Measurements from ENCODE around the gene BLOC1S5.

The BLOC1S5 gene

GRCh38 chr6:8100159-8100854 lies 36.1 kb upstream of the BLOC1S5 start:
- Histone ChIP-seq H3K4me3 (ENCODE audit: low read length) (no peak overlapping the region), H3K27me3 (ENCODE audit: control insufficient read depth, insufficient read depth, low read length) (no peaks in the 10 kb centered on the region), H3K9me3 (ENCODE audit: control insufficient read depth, insufficient read depth, low read length) (no peaks in the 10 kb centered on the region), H3K27ac (ENCODE audit: low read length) (no peak overlapping the region), H3K4me1 (ENCODE audit: control insufficient read depth, insufficient read depth, low read length) (no peaks in the 10 kb centered on the region), H3K36me3 (ENCODE audit: control insufficient read depth, insufficient read depth, low read length) (peaks cover 8% of the 10 kb centered on the region; the same call in 1 of the 2 replicates)
- no CpG with 5 or more reads among the region's 8 CpGs for WGBS (ENCODE audit: insufficient coverage, insufficient read length)
- DNase-seq (ENCODE audit: low read depth, low spot score): no peak

- WGBS (ENCODE audit: insufficient coverage, insufficient read length): no CpG with 5 or more reads among the region's 3 CpGs
- H3K27me3 ChIP-seq (ENCODE audit: control insufficient read depth, insufficient read depth, low read length): no peaks in the 10 kb centered on the region
Measured at GRCh38 chr6:8090650-8091049, 26.5 kb upstream of the BLOC1S5 start.

GRCh38 chr6:8088886-8089285 lies 24.7 kb upstream of the BLOC1S5 start:
- no CpG with 5 or more reads among the region's 2 CpGs for WGBS (ENCODE audit: insufficient coverage, insufficient read length)
- H3K27me3 ChIP-seq (ENCODE audit: control insufficient read depth, insufficient read depth, low read length): no peaks in the 10 kb centered on the region
- H3K4me1 ChIP-seq (ENCODE audit: control insufficient read depth, insufficient read depth, low read length): 0 out of 2 replicates have a peak, but pooled peaks cover 3% of the 10 kb centered on the region
- no peak for DNase-seq (ENCODE audit: low read depth, low spot score)
- H3K36me3 ChIP-seq (ENCODE audit: control insufficient read depth, insufficient read depth, low read length): peaks cover 23% of the 10 kb centered on the region; the same call in 1 of the 2 replicates
- H3K27ac ChIP-seq (ENCODE audit: low read length): no peak overlapping the region
- no peak overlapping the region for H3K4me3 ChIP-seq (ENCODE audit: low read length)
- no peaks in the 10 kb centered on the region; the same call in 1 of the 2 replicates for H3K9me3 ChIP-seq (ENCODE audit: control insufficient read depth, insufficient read depth, low read length)

More at GRCh38 chr6:8090650-8091049, 26.5 kb upstream of the BLOC1S5 start:
- no peak for DNase-seq (ENCODE audit: low read depth, low spot score)
- no peak overlapping the region for H3K27ac ChIP-seq (ENCODE audit: low read length)
- H3K36me3 ChIP-seq (ENCODE audit: control insufficient read depth, insufficient read depth, low read length): peaks cover 27% of the 10 kb centered on the region; the same call in 1 of the 2 replicates
- no peaks in the 10 kb centered on the region; the same call in 1 of the 2 replicates for H3K9me3 ChIP-seq (ENCODE audit: control insufficient read depth, insufficient read depth, low read length)
- H3K4me1 ChIP-seq (ENCODE audit: control insufficient read depth, insufficient read depth, low read length): 0 out of 2 replicates have a peak, but pooled peaks cover 3% of the 10 kb centered on the region
- H3K4me3 ChIP-seq (ENCODE audit: low read length): no peak overlapping the region

- H3K4me3 ChIP-seq (ENCODE audit: low read length): no peak overlapping the region
- no peaks in the 10 kb centered on the region for H3K27me3 ChIP-seq (ENCODE audit: control insufficient read depth, insufficient read depth, low read length)
- no CpG with 5 or more reads among the region's 5 CpGs for WGBS (ENCODE audit: insufficient coverage, insufficient read length)
- H3K36me3 ChIP-seq (ENCODE audit: control insufficient read depth, insufficient read depth, low read length): peaks cover 23% of the 10 kb centered on the region; the same call in 1 of the 2 replicates
- H3K9me3 ChIP-seq (ENCODE audit: control insufficient read depth, insufficient read depth, low read length): no peaks in the 10 kb centered on the region; the same call in 1 of the 2 replicates
- H3K4me1 ChIP-seq (ENCODE audit: control insufficient read depth, insufficient read depth, low read length): 0 out of 2 replicates have a peak, but pooled peaks cover 3% of the 10 kb centered on the region
- H3K27ac ChIP-seq (ENCODE audit: low read length): no peak overlapping the region
- DNase-seq (ENCODE audit: low read depth, low spot score): no peak
Measured at GRCh38 chr6:8087870-8088754, 23.9 kb upstream of the BLOC1S5 start.

GRCh38 chr6:8086755-8087306 lies 22.6 kb upstream of the BLOC1S5 start:
- Histone ChIP-seq H3K36me3 (ENCODE audit: control insufficient read depth, insufficient read depth, low read length) (peaks cover 23% of the 10 kb centered on the region; the same call in 1 of the 2 replicates), H3K4me3 (ENCODE audit: low read length) (no peak overlapping the region)

GRCh38 chr6:8085053-8085511 lies 20.9 kb upstream of the BLOC1S5 start:
- H3K4me3 ChIP-seq (ENCODE audit: low read length): no peak overlapping the region
- no peaks in the 10 kb centered on the region for H3K27me3 ChIP-seq (ENCODE audit: control insufficient read depth, insufficient read depth, low read length)
- no peak for DNase-seq (ENCODE audit: low read depth, low spot score)
- no peaks in the 10 kb centered on the region; the same call in 1 of the 2 replicates for H3K9me3 ChIP-seq (ENCODE audit: control insufficient read depth, insufficient read depth, low read length)
- H3K4me1 ChIP-seq (ENCODE audit: control insufficient read depth, insufficient read depth, low read length): 0 out of 2 replicates have a peak, but pooled peaks cover 3% of the 10 kb centered on the region
- peaks cover 16% of the 10 kb centered on the region; the same call in 1 of the 2 replicates for H3K36me3 ChIP-seq (ENCODE audit: control insufficient read depth, insufficient read depth, low read length)
- no CpG with 5 or more reads among the region's 2 CpGs for whole genome bisulfite sequencing (ENCODE audit: insufficient coverage, insufficient read length)
- H3K27ac ChIP-seq (ENCODE audit: low read length): no peak overlapping the region

More at GRCh38 chr6:8086755-8087306, 22.6 kb upstream of the BLOC1S5 start:
- WGBS (ENCODE audit: insufficient coverage, insufficient read length): no CpG with 5 or more reads among the region's 9 CpGs
- no peak overlapping the region for H3K27ac ChIP-seq (ENCODE audit: low read length)
- DNase-seq (ENCODE audit: low read depth, low spot score): no peak
- H3K9me3 ChIP-seq (ENCODE audit: control insufficient read depth, insufficient read depth, low read length): no peaks in the 10 kb centered on the region; the same call in 1 of the 2 replicates
- 0 out of 2 replicates have a peak, but pooled peaks cover 3% of the 10 kb centered on the region for H3K4me1 ChIP-seq (ENCODE audit: control insufficient read depth, insufficient read depth, low read length)
- no peaks in the 10 kb centered on the region for H3K27me3 ChIP-seq (ENCODE audit: control insufficient read depth, insufficient read depth, low read length)

- no CpG with 5 or more reads among the region's 4 CpGs for WGBS (ENCODE audit: insufficient coverage, insufficient read length)
- no peak for DNase-seq (ENCODE audit: low read depth, low spot score)
- H3K4me3 ChIP-seq (ENCODE audit: low read length): no peak overlapping the region
- no peaks in the 10 kb centered on the region; the same call in 1 of the 2 replicates for H3K9me3 ChIP-seq (ENCODE audit: control insufficient read depth, insufficient read depth, low read length)
- 0 out of 2 replicates have a peak, but pooled peaks cover 3% of the 10 kb centered on the region for H3K4me1 ChIP-seq (ENCODE audit: control insufficient read depth, insufficient read depth, low read length)
- H3K27ac ChIP-seq (ENCODE audit: low read length): no peak overlapping the region
- H3K36me3 ChIP-seq (ENCODE audit: control insufficient read depth, insufficient read depth, low read length): peaks cover 15% of the 10 kb centered on the region; the same call in 1 of the 2 replicates
- no peaks in the 10 kb centered on the region for H3K27me3 ChIP-seq (ENCODE audit: control insufficient read depth, insufficient read depth, low read length)
Measured at GRCh38 chr6:8084586-8084985, 20.4 kb upstream of the BLOC1S5 start.

GRCh38 chr6:8082954-8083858 lies 19.0 kb upstream of the BLOC1S5 start:
- Histone ChIP-seq H3K4me3 (ENCODE audit: low read length) (no peak overlapping the region), H3K27ac (ENCODE audit: low read length) (no peak overlapping the region), H3K27me3 (ENCODE audit: control insufficient read depth, insufficient read depth, low read length) (no peaks in the 10 kb centered on the region), H3K36me3 (ENCODE audit: control insufficient read depth, insufficient read depth, low read length) (peaks cover 3% of the 10 kb centered on the region; the same call in 1 of the 2 replicates), H3K9me3 (ENCODE audit: control insufficient read depth, insufficient read depth, low read length) (no peaks in the 10 kb centered on the region), H3K4me1 (ENCODE audit: control insufficient read depth, insufficient read depth, low read length) (0 out of 2 replicates have a peak, but pooled peaks cover 3% of the 10 kb centered on the region)
- no peak for DNase-seq (ENCODE audit: low read depth, low spot score)
- WGBS (ENCODE audit: insufficient coverage, insufficient read length): no CpG with 5 or more reads among the region's 11 CpGs

- H3K36me3 ChIP-seq (ENCODE audit: control insufficient read depth, insufficient read depth, low read length): peaks cover 3% of the 10 kb centered on the region; the same call in 1 of the 2 replicates
- H3K4me3 ChIP-seq (ENCODE audit: low read length): no peak overlapping the region
- H3K9me3 ChIP-seq (ENCODE audit: control insufficient read depth, insufficient read depth, low read length): no peaks in the 10 kb centered on the region
- no CpG with 5 or more reads among the region's 1 CpG for WGBS (ENCODE audit: insufficient coverage, insufficient read length)
- H3K4me1 ChIP-seq (ENCODE audit: control insufficient read depth, insufficient read depth, low read length): 0 out of 2 replicates have a peak, but pooled peaks cover 3% of the 10 kb centered on the region
- no peaks in the 10 kb centered on the region for H3K27me3 ChIP-seq (ENCODE audit: control insufficient read depth, insufficient read depth, low read length)
- no peak for DNase-seq (ENCODE audit: low read depth, low spot score)
- H3K27ac ChIP-seq (ENCODE audit: low read length): no peak overlapping the region
Measured at GRCh38 chr6:8082572-8082953, 18.4 kb upstream of the BLOC1S5 start.
